GM12891 (cell line): ENCODE data around the gene CCDC33.

Source experiments
- DNase-seq: peaks from one replicate; pipeline ENCODE4 v3.0.0; 2011; ENCODE audit warnings: low spot score; ENCODE audit not compliant: insufficient read length
- FAIRE-seq: peaks from 2 replicates; lab custom pipeline; 2011; peaks lifted over from hg19 to GRCh38; lab: Jason Lieb, UNC
- PAX5 ChIP-seq: IDR thresholded peaks from 2 replicates; pipeline ENCODE4 v1.6.1; 2011; ENCODE audit warnings: low read length, moderate library complexity, mild to moderate bottlenecking; ENCODE audit not compliant: insufficient read depth, severe bottlenecking
- POLR2A ChIP-seq: IDR thresholded peaks from 2 replicates; pipeline ENCODE4 v1.6.1; 2011; ENCODE audit warnings: low read depth, low read length, control low read depth
- POLR2AphosphoS5 ChIP-seq: IDR thresholded peaks from 2 replicates; pipeline ENCODE4 v1.6.1; 2011; ENCODE audit warnings: low read depth, low read length, control low read depth
- POU2F2 ChIP-seq: IDR thresholded peaks from 2 replicates; pipeline ENCODE4 v1.6.1; 2011; ENCODE audit warnings: low read depth, mild to moderate bottlenecking, control low read depth, low read length, moderate library complexity
- SPI1 ChIP-seq: IDR thresholded peaks from 2 replicates; pipeline ENCODE4 v1.6.1; 2011; ENCODE audit warnings: low read depth, low read length, control low read depth
- TAF1 ChIP-seq: IDR thresholded peaks from 2 replicates; pipeline ENCODE4 v1.6.1; 2011; ENCODE audit warnings: low read depth, low read length, control low read depth

The CCDC33 gene

DNA sequence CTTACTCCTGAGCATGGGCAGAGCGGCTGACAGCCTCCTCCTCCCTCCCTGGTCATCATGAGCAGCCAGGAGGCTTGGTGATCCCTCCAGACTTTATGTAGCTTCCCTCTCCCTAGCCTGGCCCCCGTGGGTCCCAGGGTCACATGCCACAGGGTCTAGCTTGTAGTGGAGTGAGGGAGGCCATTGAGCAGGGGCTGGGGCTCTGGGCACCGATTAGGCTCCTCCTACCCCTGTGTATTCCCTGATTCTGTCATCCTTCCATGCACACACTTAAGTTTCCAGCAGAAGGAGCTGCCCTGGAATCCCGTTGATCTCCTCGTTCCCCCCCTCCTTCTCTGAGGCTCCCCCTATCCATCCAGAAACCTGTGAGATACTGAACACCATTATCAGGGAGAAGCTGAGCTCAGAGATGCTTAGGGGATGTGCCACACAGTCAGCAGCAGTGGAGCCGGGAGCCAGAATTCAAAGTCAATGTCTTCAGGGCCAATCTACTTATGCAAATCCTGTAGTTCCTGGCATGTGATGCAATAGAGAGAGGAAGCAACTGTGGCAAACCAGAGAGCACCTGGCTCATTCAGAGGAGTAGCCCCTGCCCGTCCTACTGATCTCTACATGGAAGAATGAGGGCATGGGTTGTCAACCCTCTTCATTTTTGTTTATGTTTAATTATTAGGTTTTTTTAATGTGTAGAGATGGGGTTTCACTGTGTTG, 17.2 kb downstream of the CCDC33 start:
- TF ChIP-seq SPI1 (no peak), POLR2A (no peak), POLR2AphosphoS5 (no peak), TAF1 (no peak), PAX5 (no peak), POU2F2 (no peak)
- FAIRE-seq = no peak
- no peak for DNase-seq

DNA sequence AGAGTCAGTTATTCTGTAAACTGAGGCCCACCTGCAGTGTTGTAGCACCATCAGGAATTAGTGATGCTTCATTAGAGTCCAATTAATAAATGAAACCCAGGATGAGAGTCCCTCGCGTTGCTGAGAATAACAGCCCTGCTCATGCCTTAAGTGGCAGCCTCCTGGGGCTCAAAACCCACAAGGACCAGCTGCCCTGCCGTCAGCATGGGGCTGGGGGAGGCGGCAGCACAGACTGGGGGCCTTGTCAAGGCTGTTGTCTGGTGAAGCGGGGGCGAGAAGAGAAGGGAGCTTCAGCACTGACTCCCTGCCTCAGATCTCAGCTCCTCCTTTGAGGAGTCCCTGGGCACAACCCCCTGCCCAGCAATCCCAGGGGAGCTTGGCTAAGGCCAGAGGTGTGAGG, 21.0 kb downstream of the CCDC33 start:
- no peak for FAIRE-seq
- TF ChIP-seq POU2F2 (no peak), POLR2A (no peak), TAF1 (no peak), SPI1 (no peak), POLR2AphosphoS5 (no peak)
- DNase-seq = no peak

DNA sequence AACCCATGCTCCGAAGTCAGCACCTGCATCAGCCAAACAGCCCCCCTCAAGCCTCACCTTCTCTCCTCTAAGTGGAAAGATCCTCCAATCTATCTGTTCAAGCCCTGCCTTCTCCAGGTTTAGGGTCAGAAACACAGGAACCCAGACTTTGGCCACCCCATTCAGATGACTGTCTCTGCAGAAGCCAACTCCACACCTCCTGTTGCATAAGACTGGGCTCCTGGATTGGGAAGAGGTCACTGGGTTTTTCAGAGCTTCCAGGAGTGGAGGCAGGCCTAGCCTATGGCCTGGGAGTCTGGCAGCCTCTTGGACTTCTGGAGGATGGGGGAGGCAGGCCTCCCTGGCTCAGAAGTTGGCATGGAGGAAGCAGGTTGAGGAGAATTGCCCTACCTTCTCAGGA, 21.5 kb downstream of the CCDC33 start:
- no peak for FAIRE-seq
- DNase-seq = no peak
- TF ChIP-seq PAX5 (no peak), POU2F2 (no peak), POLR2AphosphoS5 (no peak), TAF1 (no peak), SPI1 (no peak), POLR2A (no peak)

DNA sequence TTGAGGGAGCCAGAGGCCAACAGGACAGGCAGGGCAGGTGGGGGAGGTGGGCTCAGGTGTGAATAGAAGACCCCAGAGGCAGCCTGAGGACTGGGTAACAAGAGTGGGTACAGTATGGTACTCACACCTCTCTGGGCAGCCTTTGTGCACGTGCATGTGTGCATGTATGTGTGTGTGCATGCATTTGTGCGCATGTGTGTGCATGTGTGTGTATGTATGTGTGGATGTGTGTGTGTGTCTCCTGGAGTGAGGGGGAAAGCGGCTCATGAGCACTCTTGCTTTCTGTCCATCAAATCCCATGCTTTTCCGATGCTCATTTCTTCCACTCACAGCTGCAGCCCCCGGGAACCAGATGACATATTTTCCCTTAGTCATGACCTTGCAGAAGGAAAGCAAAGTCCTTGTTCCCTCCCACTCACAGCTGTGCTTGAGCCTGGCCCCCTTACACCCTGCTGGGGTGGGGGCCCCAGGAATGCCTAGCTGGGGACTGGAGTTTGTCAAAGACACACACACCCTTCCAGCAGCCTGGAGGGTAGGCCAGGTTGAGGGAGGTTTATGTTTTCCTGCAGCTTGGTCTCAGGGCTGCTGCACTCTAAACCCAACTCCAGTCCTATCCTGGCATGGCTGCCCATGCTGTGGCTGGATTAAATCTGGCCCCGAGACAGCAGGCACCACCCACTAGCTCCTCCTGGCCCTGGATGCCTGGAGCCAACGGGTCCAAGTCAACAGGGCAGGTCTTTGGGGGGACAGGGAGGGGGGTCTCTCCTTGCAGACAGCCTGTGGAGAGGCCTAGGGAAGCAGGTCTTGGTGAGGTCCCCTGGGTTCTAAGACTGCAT, 22.5 kb downstream of the CCDC33 start:
- FAIRE-seq = no peak
- no peak for DNase-seq
- no peak for TF ChIP-seq POLR2A
- no peak for TF ChIP-seq SPI1
- TF ChIP-seq TAF1 = no peak
- TF ChIP-seq PAX5 = no peak
- TF ChIP-seq POU2F2 = no peak
- no peak for TF ChIP-seq POLR2AphosphoS5

DNA sequence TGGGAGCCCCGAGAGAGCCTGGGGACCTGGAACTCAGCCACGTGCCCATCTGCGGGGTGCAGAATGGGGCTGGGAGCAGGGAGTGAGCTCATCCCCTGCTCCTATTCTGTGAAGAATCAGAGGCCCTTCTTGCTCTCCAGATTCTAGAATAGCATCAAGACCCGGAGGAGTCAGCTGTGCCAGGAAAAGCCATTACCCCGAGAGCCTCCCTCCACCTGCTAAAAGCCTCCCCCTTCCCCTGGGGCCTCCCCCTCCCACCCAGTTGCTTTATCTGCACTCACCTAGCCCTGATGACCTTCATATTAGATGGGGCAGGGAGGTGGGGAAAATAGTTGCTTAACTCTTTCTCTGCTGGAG, 23.1 kb downstream of the CCDC33 start:
- DNase-seq (no peak), FAIRE-seq (no peak)
- no peak for TF ChIP-seq POLR2AphosphoS5
- no peak for TF ChIP-seq TAF1
- TF ChIP-seq POU2F2 = no peak
- TF ChIP-seq SPI1 = no peak
- TF ChIP-seq PAX5 = no peak
- TF ChIP-seq POLR2A = no peak

DNA sequence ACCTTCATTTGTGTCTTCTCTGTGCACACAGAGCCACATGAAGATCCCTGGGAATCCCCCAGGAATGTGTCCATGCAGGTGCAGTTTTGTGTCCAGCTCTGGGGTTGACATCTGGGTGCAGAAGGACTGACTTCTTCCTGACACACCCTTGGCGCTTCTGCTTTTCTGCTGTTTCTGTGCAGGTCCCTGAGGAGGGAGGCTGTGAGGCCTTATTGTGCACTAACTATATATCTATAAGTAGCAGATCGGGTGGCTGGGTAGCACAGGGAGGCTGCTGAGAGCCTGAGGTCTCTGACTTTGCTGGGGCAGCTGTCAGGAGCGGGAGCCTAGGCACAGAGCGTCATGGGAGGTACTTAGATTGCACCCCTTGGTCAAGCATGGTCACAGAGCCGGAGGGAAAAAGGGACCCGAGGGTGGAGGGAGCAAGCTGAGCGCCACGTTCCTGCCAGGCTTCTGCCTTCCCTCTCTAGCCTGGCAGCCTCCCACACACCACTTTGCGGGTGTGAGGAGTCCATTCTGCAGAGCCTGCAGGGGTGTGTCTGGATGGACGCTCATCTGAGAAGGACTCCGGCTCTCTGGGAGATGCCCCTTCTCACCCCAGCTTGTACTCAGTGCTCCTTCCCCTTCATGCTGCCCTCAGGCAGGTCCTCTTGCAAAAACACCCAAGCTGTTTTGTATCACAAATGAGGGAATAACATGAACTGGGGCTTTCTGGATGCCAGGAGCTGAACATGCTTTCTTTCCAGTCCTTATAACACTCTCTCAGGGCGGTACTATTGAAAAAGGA, 23.9 kb downstream of the CCDC33 start:
- TF ChIP-seq TAF1 (no peak), POLR2AphosphoS5 (no peak)
- FAIRE-seq = no peak
- DNase-seq = no peak

DNA sequence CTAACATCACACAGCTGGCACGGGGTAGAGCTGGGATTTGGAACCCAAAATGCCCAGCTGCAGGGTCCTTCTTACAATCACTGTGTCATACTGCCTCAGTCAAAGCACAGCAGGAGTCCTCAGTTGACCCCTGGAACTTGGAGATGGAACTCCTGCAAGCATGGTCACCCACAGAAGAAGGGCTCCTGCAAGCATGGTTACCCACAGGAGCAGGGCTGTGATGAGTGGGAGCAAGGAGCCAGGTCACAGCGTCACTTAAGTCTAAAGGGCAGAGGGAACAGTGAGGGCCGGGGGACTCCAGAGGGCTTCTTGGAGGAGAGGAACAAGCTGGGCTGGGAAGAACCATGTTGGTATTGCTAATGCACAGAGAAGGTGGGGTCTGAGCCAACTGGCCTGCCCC, 24.9 kb downstream of the CCDC33 start:
- DNase-seq = no peak
- TF ChIP-seq POU2F2 (no peak), SPI1 (no peak), PAX5 (no peak), POLR2A (no peak), POLR2AphosphoS5 (no peak), TAF1 (no peak)
- FAIRE-seq = no peak

DNA sequence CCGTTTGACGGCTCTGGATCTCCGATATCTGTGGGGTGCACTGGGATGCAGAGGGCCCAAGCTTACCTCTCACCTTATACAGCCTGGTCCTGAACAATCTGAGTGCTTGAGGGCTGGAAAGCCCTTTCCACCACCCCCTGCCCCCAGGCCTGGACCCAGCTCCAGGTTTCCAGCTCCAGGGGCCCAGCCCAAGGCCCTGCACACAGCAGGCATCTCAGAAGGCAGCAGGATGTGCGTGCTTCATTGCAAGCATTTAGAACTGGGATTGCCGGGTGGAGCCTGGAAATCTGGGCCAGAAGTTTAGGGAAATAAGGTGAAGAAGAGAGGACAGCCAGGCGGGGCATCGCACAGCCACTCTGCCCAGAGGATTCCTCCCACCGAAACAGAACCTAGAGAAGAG, 25.6 kb downstream of the CCDC33 start:
- no peak for DNase-seq
- no peak for FAIRE-seq
- no peak for TF ChIP-seq POLR2AphosphoS5
- TF ChIP-seq SPI1 = no peak
- no peak for TF ChIP-seq PAX5
- TF ChIP-seq POU2F2 = no peak
- TF ChIP-seq POLR2A = no peak

DNA sequence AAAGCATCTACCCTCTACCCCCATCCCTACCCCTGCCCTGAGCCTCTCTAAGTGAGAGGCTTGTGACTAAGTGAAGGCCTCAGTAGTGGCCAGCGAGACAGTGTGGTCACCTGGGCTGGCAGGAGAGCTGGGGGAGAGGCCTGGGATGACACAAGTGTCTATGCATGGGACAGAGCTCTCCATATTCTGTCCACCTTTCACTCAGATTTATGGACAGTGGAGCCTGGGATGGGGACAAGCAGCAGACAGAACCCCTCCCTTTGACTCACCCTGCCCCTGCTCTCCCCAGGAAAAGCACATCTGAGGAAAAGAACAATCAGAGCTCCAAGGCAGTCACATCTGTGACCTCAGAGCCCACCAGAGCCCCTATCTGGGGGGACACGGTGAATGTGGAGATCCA, 26.0 kb downstream of the CCDC33 start:
- TF ChIP-seq POU2F2 = no peak
- TF ChIP-seq POLR2AphosphoS5 = no peak
- TF ChIP-seq PAX5 = no peak
- TF ChIP-seq SPI1 = no peak
- no peak for TF ChIP-seq POLR2A
- no peak for TF ChIP-seq TAF1
- no peak for FAIRE-seq
- no peak for DNase-seq
